GM21515 (cell line): Measurements from ENCODE around the gene KRT86.

Source experiments
- ATAC-seq: cut with Tn5 transposase; IDR thresholded peaks from one replicate; pipeline ENCODE4 v1.9.1; 2021; ENCODE audit not compliant: unreplicated experiment

Gene KRT86

GRCh38 chr12:52354200-52354599, 79.8 kb downstream of the KRT86 start:
- no peak for ATAC-seq

GRCh38 chr12:52355176-52355575, 80.7 kb downstream of the KRT86 start:
- ATAC-seq, result no peak

DNA sequence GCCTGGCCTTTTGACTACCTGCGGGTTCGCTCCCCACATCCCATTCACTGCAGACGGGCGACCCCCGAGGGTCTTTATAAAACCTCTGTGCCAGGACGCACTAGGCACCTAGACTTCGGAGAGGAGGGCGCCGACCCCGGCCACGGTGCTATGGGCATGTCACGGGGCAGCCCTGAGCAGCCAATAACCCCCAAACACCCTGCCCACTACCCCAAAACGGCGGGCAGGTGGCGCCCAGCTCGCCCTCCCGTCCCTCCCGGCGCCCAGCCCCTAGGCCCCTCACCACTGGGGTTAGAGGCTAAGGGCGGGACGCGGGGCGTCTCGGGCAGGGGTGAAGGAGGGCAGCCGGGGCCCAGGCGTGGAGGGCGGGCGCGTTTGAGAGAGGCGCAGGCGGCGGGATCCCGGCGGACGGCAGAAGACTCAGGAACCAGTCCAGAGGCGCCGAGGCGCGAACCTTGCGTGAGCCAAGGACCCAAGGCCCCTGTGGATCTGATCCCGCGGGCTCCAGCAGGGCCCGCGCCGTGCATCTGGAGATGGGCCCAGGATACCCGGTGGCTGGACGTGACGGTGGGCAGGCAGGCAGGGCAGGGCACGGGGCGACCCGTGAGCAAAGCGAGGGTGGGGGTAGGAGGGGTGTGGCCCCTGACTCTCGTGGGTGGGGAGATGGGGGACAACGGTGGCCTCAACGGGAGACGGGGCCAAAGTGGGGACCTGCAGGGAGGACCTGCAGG, 81.8 kb downstream of the KRT86 start:
- no peak for ATAC-seq

GRCh38 chr12:52356762-52357580, 82.5 kb downstream of the KRT86 start:
- ATAC-seq, result no peak
